Body of pancreas (tissue), 4 donors: ENCODE results near the gene DCTN4.

Experiments used
- CTCF ChIP-seq, 7 experiments: fragments of 450-650 bp in 4 of 7; fragments of 200-600 bp in 3 of 7; sonication (generic) in 3 of 7; IDR thresholded peaks; one replicate each; pipeline ENCODE4 v1.5.1; 2016 to 2019; ENCODE audit warnings: antibody characterized with exemption in 7 of 7
- POLR2A ChIP-seq, 3 donors: fragments of 450-650 bp; IDR thresholded peaks; one replicate each; pipeline ENCODE4 v1.6.1; 2016; ENCODE audit warnings: antibody characterized with exemption in 3 of 3, mild to moderate bottlenecking in 2 of 3

- TF ChIP-seq CTCF (IDR thresholded peaks at IDR 0.05) (no peak), POLR2A (IDR thresholded peaks at IDR 0.05) (no peak)
These were observed 24.0 kb upstream of the DCTN4 start for GRCh38 chr5:150782850-150783249.
